ENCODE data around the gene FAM193A. TPM values are rescaled to one million over a fixed set of nuclear protein-coding genes. Genes with fewer than 3 reads are reported as not detected.

Gene FAM193A
- total RNA-seq, 1 donor from 2014 or later, result 45.5 TPM

DNA sequence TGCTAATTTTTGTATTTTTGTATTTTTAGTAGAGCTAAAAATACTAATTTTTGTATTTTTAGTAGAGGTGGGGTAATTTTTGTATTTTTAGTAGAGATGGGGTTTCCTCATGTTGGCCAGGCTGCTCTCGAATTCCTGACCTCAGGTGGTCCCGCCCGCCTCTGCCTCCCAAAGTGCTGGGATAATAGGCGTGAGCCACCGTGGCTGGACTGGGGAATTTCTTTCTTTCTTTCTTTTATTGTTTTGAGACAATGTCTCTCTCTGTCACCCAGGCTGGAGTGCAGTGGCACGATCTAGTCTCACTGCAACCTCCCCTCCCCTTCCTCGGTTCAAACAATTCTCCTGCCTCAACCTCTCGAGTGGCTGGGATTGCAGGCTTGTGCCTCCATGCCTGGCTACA, 83.0 kb downstream of the FAM193A start:
- Mint-ChIP-seq H3K27me3 (ENCODE audit: low read depth) (no peaks in the 10 kb centered on the region), H3K9me3 (no peaks in the 10 kb centered on the region), H3K4me1 (peaks cover 63% of the 10 kb centered on the region), H3K27ac (ENCODE audit: unreplicated experiment) (no peak overlapping the region), H3K36me3 (ENCODE audit: low read depth) (no peaks in the 10 kb centered on the region), H3K4me3 (no peak overlapping the region)
- DNase-seq (ENCODE audit: low read depth, low spot score), result no peak
- TF ChIP-seq, protein P1, sequence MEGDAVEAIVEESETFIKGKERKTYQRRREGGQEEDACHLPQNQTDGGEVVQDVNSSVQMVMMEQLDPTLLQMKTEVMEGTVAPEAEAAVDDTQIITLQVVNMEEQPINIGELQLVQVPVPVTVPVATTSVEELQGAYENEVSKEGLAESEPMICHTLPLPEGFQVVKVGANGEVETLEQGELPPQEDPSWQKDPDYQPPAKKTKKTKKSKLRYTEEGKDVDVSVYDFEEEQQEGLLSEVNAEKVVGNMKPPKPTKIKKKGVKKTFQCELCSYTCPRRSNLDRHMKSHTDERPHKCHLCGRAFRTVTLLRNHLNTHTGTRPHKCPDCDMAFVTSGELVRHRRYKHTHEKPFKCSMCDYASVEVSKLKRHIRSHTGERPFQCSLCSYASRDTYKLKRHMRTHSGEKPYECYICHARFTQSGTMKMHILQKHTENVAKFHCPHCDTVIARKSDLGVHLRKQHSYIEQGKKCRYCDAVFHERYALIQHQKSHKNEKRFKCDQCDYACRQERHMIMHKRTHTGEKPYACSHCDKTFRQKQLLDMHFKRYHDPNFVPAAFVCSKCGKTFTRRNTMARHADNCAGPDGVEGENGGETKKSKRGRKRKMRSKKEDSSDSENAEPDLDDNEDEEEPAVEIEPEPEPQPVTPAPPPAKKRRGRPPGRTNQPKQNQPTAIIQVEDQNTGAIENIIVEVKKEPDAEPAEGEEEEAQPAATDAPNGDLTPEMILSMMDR (conservative IDR thresholded peaks at IDR 0.05), result no peak

DNA sequence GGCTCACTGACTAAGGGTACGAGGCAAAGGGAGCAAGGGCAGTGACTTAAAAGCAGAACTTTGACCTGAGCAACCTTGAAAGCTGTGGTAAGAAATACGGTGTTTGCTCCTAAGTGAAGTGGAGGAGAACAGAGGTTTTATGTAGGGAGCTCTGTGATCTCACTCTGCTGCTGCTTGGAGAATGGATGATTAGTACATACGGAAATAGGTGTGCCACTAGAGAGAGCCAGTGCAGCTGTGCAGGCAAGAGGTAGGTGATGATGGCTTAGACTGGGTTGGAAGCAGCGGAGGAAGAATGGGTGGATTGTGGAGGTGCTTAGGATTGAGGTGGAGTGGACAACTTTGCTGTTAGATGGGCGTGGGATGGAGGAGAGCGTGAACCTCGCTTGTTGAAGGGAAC, 85.0 kb downstream of the FAM193A start:
- H3K27me3 Mint-ChIP-seq (ENCODE audit: low read depth), result no peaks in the 10 kb centered on the region
- peak overlapping the region; percentile 5 for H3K4me3 Mint-ChIP-seq
- H3K4me1 Mint-ChIP-seq, result peaks cover 53% of the 10 kb centered on the region
- TF ChIP-seq, protein P1 (conservative IDR thresholded peaks at IDR 0.05), result no peak
- H3K36me3 Mint-ChIP-seq (ENCODE audit: low read depth), result peaks cover 4% of the 10 kb centered on the region
- H3K9me3 Mint-ChIP-seq, result no peaks in the 10 kb centered on the region
- H3K27ac Mint-ChIP-seq (ENCODE audit: unreplicated experiment), result no peak overlapping the region
- DNase-seq (ENCODE audit: low read depth, low spot score), result no peak

DNA sequence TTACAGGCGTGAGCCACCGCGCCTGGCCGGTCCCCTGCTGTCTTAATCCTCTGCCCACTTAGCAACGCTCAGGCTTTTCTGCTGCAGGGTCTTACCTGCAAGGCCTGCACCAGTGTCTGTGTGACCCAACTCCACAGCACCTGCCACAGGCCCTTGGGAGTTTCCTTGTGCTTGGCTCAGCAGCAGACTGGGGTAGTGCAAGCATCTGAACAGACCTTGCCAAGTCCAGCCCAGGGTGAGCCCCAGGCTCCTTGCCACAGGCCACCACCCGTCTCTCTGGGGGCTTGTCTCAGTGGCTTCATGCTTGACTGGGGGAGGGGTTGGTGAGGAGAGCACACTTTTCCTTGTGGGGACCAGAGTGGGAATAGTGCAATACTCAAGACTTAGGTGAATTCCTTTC, 87.0 kb downstream of the FAM193A start:
- no peaks in the 10 kb centered on the region for H3K9me3 Mint-ChIP-seq
- TF ChIP-seq, protein P1 (conservative IDR thresholded peaks at IDR 0.05), result no peak

DNA sequence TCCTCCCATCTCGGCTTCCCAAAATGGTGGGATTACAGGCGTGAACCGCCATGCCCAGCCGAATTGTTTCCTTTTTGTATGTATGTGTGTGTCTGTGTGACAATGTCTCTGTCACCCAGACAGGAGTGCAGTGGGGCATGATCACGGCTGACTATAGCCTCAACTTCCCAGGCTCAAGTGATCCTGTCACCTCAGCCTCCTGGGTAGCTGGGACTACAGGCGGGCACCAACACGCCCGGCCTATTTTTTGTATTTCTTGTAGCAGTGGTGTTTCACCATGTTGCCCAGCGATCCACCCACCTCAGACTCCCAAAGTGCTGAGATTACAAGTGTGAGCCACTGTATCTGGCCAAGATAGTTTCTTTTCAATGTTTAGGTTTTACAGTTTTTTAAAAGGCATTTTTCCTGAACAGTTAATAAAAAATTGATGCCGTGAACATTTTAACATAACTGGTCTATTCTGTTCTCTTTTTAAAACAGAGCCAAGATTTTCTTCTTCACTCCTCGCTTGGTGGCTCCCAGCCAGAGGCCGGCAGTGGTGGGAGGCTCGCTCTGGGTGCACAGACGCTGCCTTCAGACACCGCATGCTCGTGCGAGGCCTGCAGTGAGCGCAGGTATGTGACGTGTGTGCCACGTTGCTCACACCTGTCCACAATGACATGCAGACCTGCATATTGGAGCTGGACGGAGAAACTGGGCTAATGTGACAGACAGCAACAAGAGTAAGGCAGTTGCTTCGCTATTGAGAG, 88.5 kb downstream of the FAM193A start:
- Mint-ChIP-seq H3K4me1 (peaks cover 38% of the 10 kb centered on the region), H3K9me3 (no peaks in the 10 kb centered on the region), H3K36me3 (ENCODE audit: low read depth) (peaks cover 7% of the 10 kb centered on the region), H3K27me3 (ENCODE audit: low read depth) (no peaks in the 10 kb centered on the region), H3K4me3 (no peak overlapping the region), H3K27ac (ENCODE audit: unreplicated experiment) (peak overlapping the region; percentile 88)
- TF ChIP-seq, protein P1 (conservative IDR thresholded peaks at IDR 0.05), result no peak
- no peak for DNase-seq (ENCODE audit: low read depth, low spot score)

More for the DNA sequence above, 87.0 kb downstream of the FAM193A start:
- Mint-ChIP-seq H3K4me1 (peaks cover 48% of the 10 kb centered on the region), H3K4me3 (no peak overlapping the region), H3K27ac (ENCODE audit: unreplicated experiment) (peak overlapping the region; percentile 81), H3K27me3 (ENCODE audit: low read depth) (no peaks in the 10 kb centered on the region), H3K36me3 (ENCODE audit: low read depth) (peaks cover 7% of the 10 kb centered on the region)
- no peak for DNase-seq (ENCODE audit: low read depth, low spot score)

DNA sequence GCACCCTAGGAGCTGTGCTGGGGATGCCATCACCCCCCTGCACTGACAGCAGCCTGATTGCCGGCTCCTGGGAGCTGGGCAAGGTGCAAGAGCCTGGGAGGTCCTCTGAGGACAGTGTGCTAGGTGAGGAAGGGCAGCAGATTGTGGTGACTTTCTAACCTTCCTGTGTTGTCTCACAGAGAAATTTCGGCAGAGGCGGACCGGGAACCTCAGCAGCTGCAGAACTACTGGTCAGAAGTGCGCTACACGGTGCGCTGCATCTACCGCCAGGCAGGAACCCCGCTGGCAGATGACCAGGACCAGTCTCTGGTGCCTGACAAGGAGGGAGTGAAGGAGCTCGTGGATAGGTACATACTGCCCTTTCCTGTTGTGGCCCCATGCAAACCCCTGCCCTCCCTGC, 89.8 kb downstream of the FAM193A start:
- peaks cover 9% of the 10 kb centered on the region for H3K36me3 Mint-ChIP-seq (ENCODE audit: low read depth)
- H3K9me3 Mint-ChIP-seq, result no peaks in the 10 kb centered on the region
- TF ChIP-seq, protein P1 (conservative IDR thresholded peaks at IDR 0.05), result no peak
- no peak overlapping the region for H3K4me3 Mint-ChIP-seq
- no peak for DNase-seq (ENCODE audit: low read depth, low spot score)
- H3K27ac Mint-ChIP-seq (ENCODE audit: unreplicated experiment), result no peak overlapping the region
- no peaks in the 10 kb centered on the region for H3K27me3 Mint-ChIP-seq (ENCODE audit: low read depth)
- H3K4me1 Mint-ChIP-seq, result peaks cover 26% of the 10 kb centered on the region

Measured in neural crest cell (in vitro differentiated cells).